H9 (cell line): ENCODE results near the gene DOK6. TPM values are rescaled to one million over a fixed set of nuclear protein-coding genes. Genes with fewer than 3 reads are reported as not detected.

Experiments used
- DNase-seq: peaks from one replicate; pipeline ENCODE4 v3.0.0-alpha.2; 2017
- H2AFZ ChIP-seq: one replicate; pipeline ENCODE4 v1.6.1; 2013; ENCODE audit warnings: mild to moderate bottlenecking, low read length, control low read depth, moderate library complexity
- H2AK5ac ChIP-seq: 2 replicates; pipeline ENCODE4 v1.6.1; 2013; ENCODE audit warnings: low read length, control low read depth, mixed read lengths; ENCODE audit not compliant: insufficient read length
- H2BK120ac ChIP-seq: one replicate; pipeline ENCODE4 v1.6.1; 2013; ENCODE audit warnings: low read depth, mild to moderate bottlenecking, low read length, control low read depth, inconsistent platforms; ENCODE audit not compliant: poor library complexity, severe bottlenecking
- H2BK12ac ChIP-seq: 2 replicates; pipeline ENCODE4 v1.6.1; 2013; ENCODE audit warnings: low read length, control low read depth, mixed read lengths, low read depth; ENCODE audit not compliant: insufficient read length
- H2BK15ac ChIP-seq: 2 replicates; pipeline ENCODE4 v1.6.1; 2013; ENCODE audit warnings: low read depth, low read length, control low read depth
- H2BK20ac ChIP-seq: one replicate; pipeline ENCODE4 v1.6.1; 2013; ENCODE audit warnings: low read depth, mild to moderate bottlenecking, low read length, control low read depth, inconsistent platforms; ENCODE audit not compliant: poor library complexity, severe bottlenecking
- H2BK5ac ChIP-seq: 2 replicates; pipeline ENCODE4 v1.6.1; 2013; ENCODE audit warnings: low read length, control low read depth, mixed read lengths; ENCODE audit not compliant: insufficient read length
- H3K14ac ChIP-seq: 2 replicates; pipeline ENCODE4 v1.6.1; 2013; ENCODE audit warnings: low read length, control low read depth; ENCODE audit not compliant: insufficient read depth
- H3K18ac ChIP-seq: 2 replicates; pipeline ENCODE4 v1.6.1; 2013; ENCODE audit warnings: low read depth, mild to moderate bottlenecking, mixed read lengths, low read length, control low read depth; ENCODE audit not compliant: insufficient read length
- H3K23ac ChIP-seq: 2 replicates; pipeline ENCODE4 v1.6.1; 2013; ENCODE audit warnings: low read length, control low read depth, mixed read lengths, low read depth; ENCODE audit not compliant: insufficient read length
- H3K23me2 ChIP-seq: 2 replicates; pipeline ENCODE4 v1.6.1; 2013; ENCODE audit warnings: low read depth, mild to moderate bottlenecking, mixed read lengths, low read length, control low read depth; ENCODE audit not compliant: insufficient read length, poor library complexity, severe bottlenecking
- H3K27ac ChIP-seq: 2 replicates; pipeline ENCODE4 v1.5.1; 2013; ENCODE audit warnings: low read length, control low read depth, mixed read lengths, low read depth; ENCODE audit not compliant: insufficient read length
- H3K27me3 ChIP-seq: 2 replicates; pipeline ENCODE4 v1.6.1; 2013; ENCODE audit warnings: low read length, control low read depth, inconsistent platforms; ENCODE audit not compliant: insufficient read depth
- H3K4ac ChIP-seq: 2 replicates; pipeline ENCODE4 v1.6.1; 2013; ENCODE audit warnings: low read depth, mild to moderate bottlenecking, control low read depth, inconsistent platforms, low read length, moderate library complexity
- H3K4me1 ChIP-seq: 2 replicates; pipeline ENCODE4 v1.6.1; 2013; ENCODE audit warnings: low read length, control low read depth, inconsistent platforms; ENCODE audit not compliant: insufficient read depth
- H3K4me2 ChIP-seq: 2 replicates; pipeline ENCODE4 v1.6.1; 2013; ENCODE audit warnings: low read length, control low read depth, mixed read lengths; ENCODE audit not compliant: insufficient read length, insufficient read depth
- H3K56ac ChIP-seq: 2 replicates; pipeline ENCODE4 v1.6.1; 2013; ENCODE audit warnings: low read depth, mild to moderate bottlenecking, mixed read lengths, low read length, control low read depth; ENCODE audit not compliant: insufficient read length
- H3K79me1 ChIP-seq: 2 replicates; pipeline ENCODE4 v1.6.1; 2013; ENCODE audit warnings: low read depth, mild to moderate bottlenecking, moderate library complexity, low read length, control low read depth, inconsistent platforms; ENCODE audit not compliant: insufficient read depth, poor library complexity, severe bottlenecking
- H3K79me2 ChIP-seq: 2 replicates; pipeline ENCODE4 v1.6.1; 2013; ENCODE audit warnings: low read length, control low read depth, inconsistent platforms; ENCODE audit not compliant: insufficient read depth
- H3K9ac ChIP-seq: 2 replicates; pipeline ENCODE4 v1.6.1; 2013; ENCODE audit warnings: low read length, control low read depth, mixed read lengths; ENCODE audit not compliant: insufficient read length; ENCODE audit errors: extremely low read depth
- H3K9me3 ChIP-seq: one replicate; pipeline ENCODE4 v1.6.1; 2013; ENCODE audit warnings: low read depth, low read length, inconsistent platforms; ENCODE audit not compliant: control insufficient read depth
- H3T11ph ChIP-seq: one replicate; pipeline ENCODE4 v1.6.1; 2013; ENCODE audit warnings: mild to moderate bottlenecking, low read length, control low read depth, inconsistent platforms
- H4K20me1 ChIP-seq: one replicate; pipeline ENCODE4 v1.6.1; 2013; ENCODE audit not compliant: control insufficient read depth, insufficient read length, insufficient read depth
- H4K5ac ChIP-seq: 2 replicates; pipeline ENCODE4 v1.6.1; 2013; ENCODE audit warnings: low read depth, mild to moderate bottlenecking, mixed read lengths, low read length, control low read depth; ENCODE audit not compliant: insufficient read length
- H4K8ac ChIP-seq: replicated peaks from 2 replicates; pipeline ENCODE4 v1.6.1; 2013; ENCODE audit warnings: low read length, control low read depth, mixed read lengths, low read depth; ENCODE audit not compliant: insufficient read length
- H4K91ac ChIP-seq: 2 replicates; pipeline ENCODE4 v1.6.1; 2013; ENCODE audit warnings: low read depth, mild to moderate bottlenecking, moderate library complexity, mixed read lengths, low read length, control low read depth; ENCODE audit not compliant: insufficient read length
- H3K27ac Mint-ChIP-seq, 3 experiments: 2 replicates in 2 of 3; 3 replicates in 1 of 3; pipeline ENCODE4 v1.8.0; 2020 to 2021; ENCODE audit warnings: mixed read lengths in 3 of 3, mild to moderate bottlenecking in 1 of 3, moderate library complexity in 1 of 3
- H3K27me3 Mint-ChIP-seq: 2 replicates; pipeline ENCODE4 v1.8.0; 2021; ENCODE audit warnings: low read depth, mild to moderate bottlenecking, moderate library complexity, mixed read lengths
- H3K36me3 Mint-ChIP-seq, 3 experiments: 2 replicates in 2 of 3; 3 replicates in 1 of 3; pipeline ENCODE4 v1.8.0; 2020 to 2021; ENCODE audit warnings: low read depth in 3 of 3, mixed read lengths in 3 of 3; ENCODE audit not compliant: insufficient read depth in 1 of 3
- H3K4me1 Mint-ChIP-seq, 2 experiments: 2 replicates each; pipeline ENCODE4 v1.8.0; 2020; ENCODE audit warnings: mixed read lengths in 2 of 2
- H3K4me3 Mint-ChIP-seq, 2 experiments: 2 replicates in 1 of 2; 3 replicates in 1 of 2; pipeline ENCODE4 v1.8.0; 2020 to 2021; ENCODE audit warnings: mild to moderate bottlenecking in 2 of 2, mixed read lengths in 2 of 2, moderate library complexity in 1 of 2
- H3K9me3 Mint-ChIP-seq, 2 experiments: 2 replicates in 1 of 2; 3 replicates in 1 of 2; pipeline ENCODE4 v1.8.0; 2020; ENCODE audit warnings: mild to moderate bottlenecking in 2 of 2, mixed read lengths in 2 of 2, moderate library complexity in 1 of 2
- WGBS: extraction: QIAGEN DNeasy Blood & Tissue Kit; methylation state at CpG from one replicate; pipeline ENCODE4 v1.1.7; 2013; ENCODE audit warnings: missing lambda C conversion rate, low lambda C conversion rate, mixed read lengths; ENCODE audit not compliant: insufficient read length; ENCODE audit errors: extremely low coverage; 5-methylcytosine and 5-hydroxymethylcytosine counted together
- total RNA-seq: library from RNA; stranded (reverse); gene quantifications from 2 replicates; pipeline ENCODE4 v1.2.1, GENCODE V29; 2021
- TF ChIP-seq, protein P1 (sequence below): fragments of 200-600 bp; sonication (generic); conservative IDR thresholded peaks from 3 replicates; pipeline ENCODE4 v1.8.0; 2021; ENCODE audit warnings: antibody characterized with exemption, mild to moderate bottlenecking

Gene DOK6
- total RNA-seq, 1 experiment from 2014 or later: 0.20 TPM

DNA sequence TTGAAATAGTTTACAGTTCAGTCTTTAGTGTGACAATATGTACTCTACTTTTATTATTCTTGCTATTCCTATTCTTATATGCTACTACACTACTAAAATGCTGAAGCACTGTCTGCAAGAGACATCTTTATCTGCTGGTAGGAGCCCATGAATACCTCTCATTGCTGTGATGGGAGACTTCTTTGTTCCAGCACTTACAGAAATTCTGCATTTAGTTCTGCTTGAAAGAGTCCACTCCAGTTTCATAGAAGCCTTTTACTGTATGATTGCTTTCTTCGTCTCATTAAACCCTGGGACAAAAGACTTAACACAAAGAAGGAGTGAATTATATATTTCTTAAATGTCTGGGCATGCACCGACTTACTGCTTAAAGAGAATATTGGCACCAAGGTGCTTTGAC, 274.3 kb downstream of the DOK6 start:
- Histone ChIP-seq H3K9ac (no peak overlapping the region), H2BK5ac (no peak overlapping the region), H4K8ac (no peak overlapping the region), H2BK120ac (no peak overlapping the region), H3K27me3 (no peaks in the 10 kb centered on the region), H4K91ac (no peak overlapping the region), H3K18ac (no peak overlapping the region), H3K27ac (no peak overlapping the region), H2AFZ (no peak overlapping the region), H3K9me3 (no peaks in the 10 kb centered on the region), H3K4me1 (peaks cover 5% of the 10 kb centered on the region; the same call in 1 of the 2 replicates), H3K79me1 (no peaks in the 10 kb centered on the region), H3T11ph (no peak overlapping the region), H3K23me2 (no peaks in the 10 kb centered on the region), H2BK20ac (no peak overlapping the region), H3K79me2 (no peaks in the 10 kb centered on the region), H3K4me2 (no peak overlapping the region), H2AK5ac (no peak overlapping the region), H3K23ac (no peak overlapping the region), H2BK12ac (no peak overlapping the region), H3K56ac (no peak overlapping the region), H3K4ac (no peak overlapping the region), H3K14ac (no peak overlapping the region), H2BK15ac (no peak overlapping the region), H4K20me1 (no peaks in the 10 kb centered on the region), H4K5ac (no peak overlapping the region)
- no peak for DNase-seq
- Mint-ChIP-seq H3K4me3 (no peak overlapping the region), H3K27me3 (no peaks in the 10 kb centered on the region), H3K36me3 (no peaks in the 10 kb centered on the region), H3K4me1 (peaks cover 4 to 9% of the 10 kb centered on the region in 2 experiments; a peak in 3 of 4 replicates), H3K9me3 (no peaks in the 10 kb centered on the region), H3K27ac (no peak overlapping the region)
- TF ChIP-seq, protein P1, sequence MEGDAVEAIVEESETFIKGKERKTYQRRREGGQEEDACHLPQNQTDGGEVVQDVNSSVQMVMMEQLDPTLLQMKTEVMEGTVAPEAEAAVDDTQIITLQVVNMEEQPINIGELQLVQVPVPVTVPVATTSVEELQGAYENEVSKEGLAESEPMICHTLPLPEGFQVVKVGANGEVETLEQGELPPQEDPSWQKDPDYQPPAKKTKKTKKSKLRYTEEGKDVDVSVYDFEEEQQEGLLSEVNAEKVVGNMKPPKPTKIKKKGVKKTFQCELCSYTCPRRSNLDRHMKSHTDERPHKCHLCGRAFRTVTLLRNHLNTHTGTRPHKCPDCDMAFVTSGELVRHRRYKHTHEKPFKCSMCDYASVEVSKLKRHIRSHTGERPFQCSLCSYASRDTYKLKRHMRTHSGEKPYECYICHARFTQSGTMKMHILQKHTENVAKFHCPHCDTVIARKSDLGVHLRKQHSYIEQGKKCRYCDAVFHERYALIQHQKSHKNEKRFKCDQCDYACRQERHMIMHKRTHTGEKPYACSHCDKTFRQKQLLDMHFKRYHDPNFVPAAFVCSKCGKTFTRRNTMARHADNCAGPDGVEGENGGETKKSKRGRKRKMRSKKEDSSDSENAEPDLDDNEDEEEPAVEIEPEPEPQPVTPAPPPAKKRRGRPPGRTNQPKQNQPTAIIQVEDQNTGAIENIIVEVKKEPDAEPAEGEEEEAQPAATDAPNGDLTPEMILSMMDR: no peak
- WGBS: no CpG with 5 or more reads among the region's 2 CpGs
